GM21717 (cell line): Measurements from ENCODE around the gene PSMD6.

Experiments used
- ATAC-seq: cut with Tn5 transposase; IDR thresholded peaks from one replicate; pipeline ENCODE4 v1.9.1; 2021; ENCODE audit warnings: mild to moderate bottlenecking, moderate library complexity; ENCODE audit not compliant: unreplicated experiment

PSMD6 gene

DNA sequence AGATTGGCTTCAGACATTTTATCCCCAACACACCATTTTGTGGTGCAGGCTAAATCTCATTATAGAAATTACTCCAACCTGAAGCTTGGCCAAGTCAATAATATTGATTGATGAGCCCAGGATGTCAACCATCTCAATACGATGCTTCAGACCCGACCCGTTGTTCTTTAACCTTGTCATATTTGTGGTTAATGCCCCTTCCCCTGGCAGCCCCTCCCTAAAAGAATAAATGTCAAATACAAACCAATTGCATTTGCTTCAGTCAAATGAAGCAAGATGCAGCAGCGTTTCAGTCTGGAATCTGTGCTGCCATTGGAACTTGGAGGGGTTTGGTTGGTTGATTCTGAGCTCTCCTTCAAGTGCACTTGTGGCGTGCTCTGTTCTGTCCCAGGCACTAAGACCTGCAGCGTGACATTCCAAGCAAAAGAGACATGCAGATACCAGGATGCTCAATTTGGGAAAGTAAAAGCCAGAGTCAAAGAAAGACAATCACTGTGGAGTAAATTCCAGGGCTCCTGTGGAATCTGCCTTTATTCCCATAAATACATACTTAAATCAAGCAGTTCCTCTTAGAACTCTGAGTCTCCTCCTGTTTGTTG, 23.8 kb upstream of the PSMD6 start:
- no peak for ATAC-seq

DNA sequence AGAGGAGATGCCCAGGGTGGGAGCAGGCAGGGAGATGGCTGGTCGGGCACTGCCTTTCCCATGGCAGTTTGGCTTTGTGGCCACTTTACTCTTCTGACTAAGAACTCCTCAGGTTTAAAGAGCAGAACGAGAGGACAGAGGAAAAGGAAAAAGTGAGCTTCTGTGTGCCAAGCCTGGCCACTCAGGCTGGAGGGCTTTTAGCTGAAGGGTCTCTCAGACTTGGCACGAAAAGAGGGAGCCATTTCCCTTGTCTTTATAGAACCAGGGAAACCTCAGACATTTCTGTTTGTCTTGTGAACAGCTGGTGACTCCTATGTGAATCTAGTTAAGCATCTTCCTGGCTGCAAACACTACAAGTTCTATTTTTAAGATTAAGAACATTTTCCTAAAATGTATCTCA, 23.3 kb upstream of the PSMD6 start:
- ATAC-seq = no peak

DNA sequence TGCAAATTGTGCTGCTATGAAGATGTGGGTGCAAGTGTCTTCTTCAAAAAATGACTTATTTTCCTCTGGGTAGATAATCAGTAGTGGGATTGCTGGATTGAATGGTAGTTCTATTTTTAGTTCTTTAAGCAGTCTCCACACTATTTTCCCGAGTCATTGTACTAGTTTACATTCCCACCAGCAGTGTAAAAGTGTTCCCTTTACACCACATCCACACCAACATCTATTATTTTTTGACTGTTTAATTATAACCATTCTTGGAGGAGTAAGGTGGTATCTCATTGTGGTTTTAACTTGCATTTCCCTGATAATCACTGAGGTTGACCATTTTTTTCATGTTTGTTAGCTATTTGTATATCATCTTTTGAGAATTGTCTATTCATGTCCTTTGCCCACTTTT, 19.7 kb upstream of the PSMD6 start:
- no peak for ATAC-seq

DNA sequence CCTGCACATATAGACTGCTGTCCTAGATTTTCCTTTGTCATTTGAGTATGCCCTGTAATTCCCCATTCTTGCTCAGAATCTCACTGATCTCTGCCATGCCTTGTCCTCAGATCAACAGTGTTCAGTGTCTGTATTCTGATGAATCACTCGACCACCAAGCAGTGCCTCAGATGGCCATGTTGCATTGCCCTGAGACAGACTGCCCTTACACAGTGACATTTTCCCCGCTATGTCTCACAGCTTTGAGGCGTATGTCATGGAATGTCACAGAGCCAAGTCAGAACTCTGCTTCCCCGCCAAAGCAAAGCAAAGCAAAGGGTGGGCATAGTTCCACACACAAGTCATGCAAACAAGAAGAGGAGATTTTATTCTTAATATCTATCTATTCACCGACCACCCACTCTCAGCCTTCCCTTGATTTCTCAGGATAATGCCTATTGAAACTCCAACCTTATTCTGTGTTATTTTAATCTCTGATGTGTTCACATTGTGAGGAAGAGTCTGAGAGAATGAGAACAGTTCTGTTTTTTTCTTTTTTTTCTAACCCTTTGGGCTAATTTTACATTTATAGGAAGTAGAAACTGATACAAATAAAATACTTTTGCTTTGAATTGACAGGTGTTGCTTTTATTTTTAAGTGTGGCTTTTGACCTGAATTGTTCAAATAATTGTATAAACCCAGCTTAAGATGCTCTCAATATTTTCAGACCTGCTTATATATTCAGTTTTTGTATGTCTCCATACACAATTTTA, 16.9 kb upstream of the PSMD6 start:
- peak; percentile 36 for ATAC-seq

DNA sequence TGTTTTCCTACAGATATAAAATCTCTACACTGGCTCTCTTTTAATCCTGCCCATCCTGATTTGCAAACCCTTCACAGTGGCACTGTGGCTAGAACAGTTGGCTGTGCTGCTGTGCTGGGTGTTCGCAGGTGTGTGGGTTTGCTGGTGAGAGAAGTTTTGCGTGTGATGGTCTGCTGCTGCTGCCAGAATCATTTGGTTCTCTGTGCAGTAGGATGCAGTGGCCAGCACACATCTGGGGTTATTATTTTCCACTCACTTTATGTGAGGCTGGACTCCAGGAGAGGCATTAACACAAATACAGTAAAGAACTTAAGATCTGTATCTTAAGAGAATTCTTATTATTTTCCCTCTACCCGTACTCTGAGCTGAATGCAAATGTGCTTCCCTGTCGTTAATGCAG, 16.0 kb upstream of the PSMD6 start:
- peak; percentile 43 for ATAC-seq

DNA sequence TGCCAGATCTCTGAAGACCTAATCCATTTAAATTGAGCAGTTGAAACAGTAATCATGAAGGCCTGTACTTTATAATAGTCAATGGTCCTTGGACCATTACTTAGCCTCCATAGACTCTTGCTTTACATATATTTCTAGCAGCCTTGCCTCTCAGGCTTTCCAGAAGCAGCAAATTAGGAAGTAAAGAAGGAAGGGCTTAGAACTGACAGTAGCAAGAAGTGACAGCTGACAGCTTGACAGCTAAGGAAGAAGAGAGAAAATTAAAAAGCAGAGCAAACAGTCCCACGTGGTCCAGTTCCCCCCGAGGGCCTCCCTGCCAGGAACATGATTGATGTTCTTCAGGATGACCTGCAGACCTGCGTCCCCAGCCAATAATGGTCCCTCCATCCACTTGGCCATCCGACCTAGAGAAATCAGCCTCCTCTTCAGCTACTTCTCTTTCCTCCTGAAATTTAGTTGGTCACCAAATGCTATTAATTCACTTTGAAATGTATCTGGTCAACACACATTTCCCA, 15.0 kb upstream of the PSMD6 start:
- ATAC-seq = no peak

DNA sequence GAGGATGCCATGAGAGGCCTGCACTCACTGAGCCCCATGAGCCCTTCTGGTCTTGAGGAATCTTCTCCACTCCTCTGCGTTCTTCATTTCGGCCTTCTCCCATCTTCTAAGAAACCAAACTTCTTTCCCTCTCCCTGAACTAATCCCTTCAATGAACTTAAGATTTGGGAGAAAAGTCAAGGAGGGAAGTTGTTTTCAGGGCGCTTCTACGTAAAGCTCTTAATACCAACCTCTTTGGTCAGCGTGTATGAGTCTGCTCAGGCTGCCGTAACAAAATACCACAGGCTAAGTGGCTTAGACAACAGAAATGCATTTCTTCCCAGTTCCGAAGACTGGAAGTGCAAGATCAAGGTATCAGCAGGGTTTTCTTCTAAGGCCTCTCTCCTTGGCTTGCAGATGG, 13.8 kb upstream of the PSMD6 start:
- no peak for ATAC-seq

DNA sequence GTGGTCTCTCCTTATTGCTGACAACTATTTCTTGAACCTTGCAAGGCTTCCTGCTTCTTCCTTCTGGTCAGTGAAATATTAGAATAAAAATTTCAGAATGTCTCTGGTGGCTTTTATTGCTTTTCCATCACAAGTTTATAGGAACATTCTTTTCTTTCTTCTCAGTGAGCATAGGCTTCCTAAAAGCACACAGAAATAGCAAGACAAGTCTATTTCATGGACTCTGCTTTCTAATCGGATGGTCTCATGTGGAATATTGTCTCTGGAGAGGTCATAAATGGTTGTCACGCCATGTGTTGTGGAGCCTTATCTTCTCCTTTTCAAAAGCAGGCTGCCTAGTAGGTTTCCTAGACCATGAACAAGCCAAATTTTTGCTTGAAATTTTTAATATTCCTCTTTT, 9.8 kb upstream of the PSMD6 start:
- ATAC-seq = no peak

DNA sequence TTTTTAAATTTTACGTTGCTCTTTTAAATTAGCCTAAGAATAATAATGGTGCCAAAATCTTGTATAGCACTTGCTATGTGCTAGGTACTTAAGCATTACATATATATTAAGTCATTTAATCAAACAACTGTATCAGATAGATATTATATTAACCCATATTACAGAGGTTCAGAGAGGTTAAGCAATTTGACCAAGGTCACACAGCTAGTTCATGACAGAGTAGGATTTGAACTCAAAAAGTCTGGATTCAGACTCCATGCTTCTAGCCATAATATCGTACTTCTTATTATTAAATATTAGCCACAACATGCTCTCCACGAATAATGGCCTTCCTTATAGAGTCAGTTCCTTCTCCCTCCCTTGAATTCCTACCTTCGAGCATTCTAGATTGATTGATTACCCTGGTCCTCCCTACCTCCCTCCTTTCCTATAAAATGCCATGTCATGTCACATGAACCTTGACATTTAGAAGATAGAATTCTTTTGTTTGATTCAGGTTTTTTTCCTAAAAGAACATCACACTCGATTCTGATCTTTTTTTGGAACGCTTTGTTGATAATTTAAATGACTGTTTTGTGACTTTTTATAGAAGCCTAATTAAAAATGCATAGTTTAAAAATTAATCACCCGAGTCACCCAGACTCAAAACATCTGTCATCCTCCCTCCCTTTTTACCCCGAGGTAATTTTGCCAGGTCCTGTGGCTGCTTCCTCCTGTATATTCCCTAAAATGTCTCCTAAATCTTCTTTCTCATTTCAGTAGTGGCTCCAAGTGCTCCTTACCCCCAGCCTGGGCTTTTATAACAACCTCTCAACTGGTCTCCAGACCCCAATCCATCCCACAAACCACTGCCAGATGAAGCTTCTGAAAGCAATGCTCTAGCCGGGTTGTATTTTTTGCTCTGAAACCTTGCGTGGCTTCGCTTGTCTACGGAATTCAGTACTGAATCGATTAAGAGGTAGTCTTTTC, 8.5 kb upstream of the PSMD6 start:
- no peak for ATAC-seq

DNA sequence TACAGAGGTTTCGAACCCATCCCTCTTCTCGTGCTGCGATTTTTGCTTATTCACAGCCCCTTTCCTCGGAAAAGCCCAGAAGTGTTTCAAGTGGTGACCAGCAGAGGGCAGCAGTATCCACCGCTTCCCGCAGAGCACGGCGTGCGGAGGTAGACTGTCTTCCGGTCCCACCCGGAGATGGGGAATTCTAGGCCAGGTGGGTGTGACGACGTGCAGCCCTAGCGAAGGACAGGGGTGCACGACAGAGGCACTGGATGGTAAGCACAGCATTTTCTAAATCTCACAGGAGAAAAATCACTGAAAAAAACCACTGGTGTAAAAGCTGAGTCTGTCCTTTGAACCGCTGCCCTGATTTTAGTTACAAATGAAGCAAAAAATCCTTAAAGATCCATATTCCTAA, 7.4 kb upstream of the PSMD6 start:
- peak; percentile 95 for ATAC-seq

DNA sequence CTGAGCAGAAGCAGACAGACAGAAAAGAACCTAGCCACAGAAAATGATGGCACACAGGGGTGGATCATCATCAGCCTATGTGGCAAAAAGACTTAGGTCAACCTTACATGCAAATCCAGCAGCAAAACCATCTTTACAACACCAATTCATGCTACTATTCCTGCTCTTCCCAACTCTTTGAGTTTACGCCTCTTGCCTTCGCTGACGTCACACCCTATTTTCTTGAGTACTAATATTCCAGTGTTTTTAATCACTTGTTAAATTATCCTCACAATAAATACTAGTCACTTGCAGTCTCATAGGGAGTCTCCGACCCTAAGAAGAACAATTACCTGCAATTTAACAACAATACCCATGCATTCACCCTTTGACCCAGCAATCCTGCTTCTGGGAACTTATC, 6.0 kb upstream of the PSMD6 start:
- ATAC-seq = no peak

DNA sequence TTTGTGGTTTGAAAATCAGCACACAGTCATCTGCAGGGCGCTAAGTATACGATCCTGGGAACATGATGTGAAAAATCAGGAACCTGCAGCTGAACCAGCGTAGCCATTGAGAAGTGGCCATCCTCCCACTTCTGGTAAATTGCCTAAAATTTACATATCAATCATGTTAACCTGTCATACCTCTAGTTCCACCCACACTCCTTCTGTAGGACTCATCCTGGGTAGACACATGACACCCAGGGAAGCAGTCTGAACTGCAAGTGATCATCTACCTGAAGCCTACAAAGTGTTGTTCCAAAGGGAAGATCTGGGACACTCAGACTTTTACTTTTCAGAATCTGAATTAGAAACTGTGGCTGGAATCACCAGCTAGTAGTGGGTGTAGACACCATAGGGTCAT, 5.5 kb upstream of the PSMD6 start:
- no peak for ATAC-seq

DNA sequence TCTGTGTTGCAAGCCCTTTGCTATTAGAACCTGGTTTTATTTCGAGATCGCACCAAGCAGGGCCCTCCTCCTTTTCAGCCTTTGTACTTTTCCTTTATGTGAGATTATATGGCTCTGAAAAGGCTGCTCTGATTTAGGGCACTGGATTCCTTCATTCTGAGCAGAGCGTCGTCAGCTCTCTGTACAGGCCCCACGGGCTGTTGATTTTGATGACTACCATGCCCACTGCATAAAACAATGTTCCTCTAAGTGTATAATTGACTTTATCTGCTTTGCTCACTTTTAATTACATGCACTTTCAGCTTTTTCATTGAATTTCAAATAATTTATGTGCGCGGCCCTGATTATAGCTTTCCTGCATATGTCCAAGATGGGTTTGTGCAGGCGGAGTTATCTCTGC, 4.4 kb upstream of the PSMD6 start:
- no peak for ATAC-seq

DNA sequence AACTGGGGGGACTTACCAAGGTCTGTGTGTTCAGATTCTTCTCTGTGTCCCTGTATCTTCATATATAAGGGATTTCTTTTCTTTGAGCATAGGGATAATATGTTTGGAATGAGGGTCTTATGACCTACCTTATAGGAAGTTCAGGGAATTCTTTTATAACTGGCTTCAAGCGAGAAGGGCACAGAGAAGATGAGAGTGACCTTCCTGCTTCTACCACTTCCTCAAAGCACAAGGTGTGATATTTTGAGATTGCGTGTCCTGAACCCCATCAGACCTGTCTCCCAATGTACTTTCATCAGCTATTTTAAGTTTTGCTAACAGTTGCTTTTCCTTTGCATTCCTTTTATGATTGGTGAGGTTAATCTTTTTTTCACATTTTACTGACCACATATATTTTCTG, 3.1 kb upstream of the PSMD6 start:
- ATAC-seq = no peak

DNA sequence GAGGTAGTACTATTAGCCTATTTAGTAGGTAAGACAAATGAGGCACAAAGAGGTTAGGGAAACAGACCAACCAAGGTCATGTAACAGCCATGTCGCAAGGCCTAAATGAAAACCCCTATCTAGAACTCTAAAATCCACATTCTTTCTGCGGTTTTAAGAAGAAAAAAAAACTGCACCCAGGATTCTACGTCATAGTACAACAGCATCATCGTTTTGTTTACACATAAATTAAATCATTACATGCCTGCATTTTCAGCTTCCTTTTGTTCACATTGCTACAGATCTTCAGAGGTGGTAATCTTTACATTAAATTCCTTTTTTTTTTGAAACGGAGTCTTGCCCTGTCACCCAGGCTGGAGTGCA, 548 bp upstream of the PSMD6 start:
- ATAC-seq = no peak

DNA sequence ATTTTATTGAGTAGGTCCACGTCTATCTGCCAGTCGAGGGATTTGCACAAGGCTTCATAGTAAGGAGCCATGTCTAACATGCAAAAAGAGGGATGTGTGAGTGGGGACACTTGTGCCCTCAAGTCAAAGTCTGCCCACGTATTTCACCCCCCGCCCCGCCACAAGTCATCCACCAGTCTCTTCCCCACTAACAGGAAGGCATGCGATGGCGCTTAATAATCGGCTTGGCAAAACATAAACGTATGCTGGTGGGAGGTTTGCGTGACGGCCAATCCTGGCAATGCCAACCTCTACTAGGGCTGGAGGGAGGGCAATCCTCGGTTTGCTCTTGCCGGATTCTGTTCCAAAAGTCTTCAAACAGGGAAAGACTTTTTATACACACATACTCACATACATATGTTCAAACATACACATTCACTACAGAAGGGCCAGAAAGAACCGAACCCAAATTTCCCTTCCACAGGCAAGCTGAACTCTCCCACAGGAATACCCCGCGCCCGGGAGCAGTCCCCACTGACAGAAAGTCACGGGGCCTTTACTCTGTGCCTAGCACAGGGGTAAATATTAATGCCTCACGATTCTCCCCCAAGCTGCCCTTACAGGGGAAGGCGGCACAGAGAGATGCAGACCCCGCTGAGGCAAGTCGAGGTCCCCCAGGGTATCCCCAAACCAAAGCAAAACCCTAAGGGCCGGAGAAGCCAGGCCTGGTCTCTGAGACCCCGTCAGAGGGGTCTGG, 675 bp downstream of the PSMD6 start:
- ATAC-seq = peak; percentile 20

DNA sequence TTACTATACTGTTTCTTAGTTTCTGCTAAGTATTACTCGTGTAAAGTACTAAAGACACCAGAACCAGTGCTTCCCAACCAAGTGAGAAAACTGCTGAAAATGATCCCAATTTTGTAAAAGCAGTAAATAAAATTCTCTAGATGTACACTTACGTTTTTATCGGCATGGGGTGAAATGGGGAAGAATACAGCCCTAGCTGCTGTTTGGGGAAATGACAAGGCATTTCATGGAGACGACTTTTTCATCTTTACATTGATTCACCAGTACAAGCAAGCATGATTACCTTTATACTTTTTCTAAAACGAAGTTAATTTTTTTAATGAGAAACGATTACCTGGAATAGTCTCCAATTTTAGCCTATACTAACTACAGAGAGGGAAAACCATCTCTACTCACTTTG, 1.4 kb downstream of the PSMD6 start:
- ATAC-seq = no peak

DNA sequence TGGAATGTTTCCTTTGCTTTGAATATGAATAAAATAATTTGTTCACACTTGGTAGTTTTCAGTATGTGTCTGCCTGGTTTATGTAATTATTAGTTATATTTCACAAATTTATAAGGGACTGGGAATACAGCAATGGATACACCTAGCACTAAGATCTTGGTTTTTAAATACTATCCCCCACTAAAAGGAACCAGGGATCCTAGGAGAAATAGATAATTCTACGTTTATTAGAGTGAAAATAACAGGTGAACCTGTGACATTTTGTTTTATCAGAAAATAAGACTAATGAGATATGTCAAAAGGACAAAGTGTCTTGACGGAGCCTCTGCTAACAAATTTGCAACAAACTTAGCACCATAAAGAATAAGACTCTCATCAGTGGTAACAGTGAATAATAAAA, 3.4 kb downstream of the PSMD6 start:
- no peak for ATAC-seq

DNA sequence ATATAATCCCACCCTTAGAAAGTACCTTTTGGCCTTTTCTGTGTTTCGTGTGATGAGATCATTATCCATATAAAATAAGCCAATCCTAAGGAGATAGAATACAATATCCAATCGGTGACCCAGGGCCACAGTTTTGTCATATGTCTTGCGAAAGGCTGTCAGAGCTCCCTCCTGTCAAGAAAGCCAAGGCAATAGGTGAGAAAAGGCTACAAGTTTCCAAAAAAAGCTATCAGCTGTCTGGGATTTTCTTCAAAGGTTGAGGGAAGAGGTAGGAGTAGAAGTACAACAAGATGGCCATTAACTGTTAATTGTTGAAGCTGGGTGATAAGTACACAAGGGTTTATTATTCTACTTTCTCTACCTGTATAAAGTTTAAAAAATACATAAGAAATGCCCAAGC, 4.0 kb downstream of the PSMD6 start:
- no peak for ATAC-seq

DNA sequence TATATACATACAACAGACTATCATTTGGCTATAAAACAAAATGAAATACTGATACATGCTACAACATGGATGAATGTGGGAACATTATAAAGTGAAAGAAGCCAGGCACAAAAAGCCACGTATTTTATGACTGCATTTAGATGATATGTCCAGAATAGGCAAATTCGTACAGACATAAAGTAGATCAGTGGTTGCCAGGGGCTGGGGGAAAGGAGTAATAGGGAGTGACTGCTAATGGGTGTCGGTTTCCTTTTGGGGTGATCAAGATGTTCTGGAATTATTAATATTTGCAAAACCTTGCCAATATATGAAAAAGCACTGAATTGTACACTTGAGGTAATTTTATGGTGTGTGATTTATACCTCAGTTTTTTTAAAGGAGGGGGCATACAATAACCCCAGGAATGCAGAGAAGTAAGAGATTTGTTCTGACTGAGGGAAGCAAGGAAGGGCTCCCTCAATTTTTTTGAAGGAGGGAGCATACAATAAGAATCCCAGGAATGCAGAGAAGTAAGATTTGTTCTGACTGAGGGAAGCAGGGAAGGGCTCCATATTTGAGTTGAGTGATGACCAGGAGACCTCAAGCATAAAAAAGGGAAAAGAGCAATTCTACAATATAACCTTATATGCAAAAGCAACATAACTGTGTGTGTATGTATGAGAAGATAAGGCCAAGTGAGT, 6.2 kb downstream of the PSMD6 start:
- no peak for ATAC-seq
